ENCODE measurements around the gene DDX49.

GRCh38 chr19:18893587-18894253 is 25.8 kb upstream of the DDX49 start:
- TF ChIP-seq CTCF (conservative IDR thresholded peaks at IDR 0.05; ENCODE audit: low read depth, low read length) (no peak), EZH2 (IDR thresholded peaks at IDR 0.05; ENCODE audit: borderline replicate concordance, low read depth, low read length, poor library complexity, severe bottlenecking) (no peak)
